Stomach (tissue), 4 donors: ENCODE data around the gene CLK1.

Experiments used
- POLR2A ChIP-seq, 4 donors: fragments of 450-650 bp; IDR thresholded peaks; one replicate each; pipeline ENCODE4 v1.6.1; 2016; ENCODE audit warnings: antibody characterized with exemption in 4 of 4, control low read depth in 2 of 4, mild to moderate bottlenecking in 1 of 4, moderate library complexity in 1 of 4
- POLR2AphosphoS5 ChIP-seq, 3 donors: sonication (generic); formaldehyde crosslinking; IDR thresholded peaks; one replicate each; pipeline ENCODE4 v1.6.1; 2016; ENCODE audit warnings: antibody characterized with exemption in 3 of 3
- TF ChIP-seq, protein P1 (sequence below), 7 experiments: fragments of 450-650 bp in 4 of 7; fragments of 200-600 bp in 3 of 7; sonication (generic) in 3 of 7; IDR thresholded peaks; one replicate each; pipeline ENCODE4 v1.5.1; 2016 to 2019; ENCODE audit warnings: antibody characterized with exemption in 7 of 7, control low read depth in 2 of 7, mild to moderate bottlenecking in 1 of 7

DNA sequence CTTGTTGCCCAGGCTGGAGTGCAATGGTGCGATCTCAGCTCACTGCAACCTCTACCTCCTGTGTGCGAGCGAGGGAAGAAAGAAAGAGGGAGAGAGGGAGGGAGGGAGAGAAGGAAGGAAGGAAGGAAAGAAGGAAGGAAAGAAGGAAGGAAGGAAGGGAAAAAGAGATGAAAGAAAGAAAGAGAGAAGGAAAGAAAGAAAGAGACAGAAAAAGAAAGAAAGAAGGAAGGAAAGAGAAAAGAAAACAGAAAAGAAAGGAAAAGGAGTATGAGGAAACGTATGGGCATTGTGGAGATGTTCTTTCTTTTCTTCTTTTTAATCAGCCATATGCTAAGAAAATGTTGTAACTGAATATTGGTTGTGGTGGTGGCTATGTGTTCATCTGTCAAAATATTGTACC is 16.5 kb downstream of the CLK1 start:
- TF ChIP-seq POLR2AphosphoS5 (IDR thresholded peaks at IDR 0.05) (no peak), POLR2A (IDR thresholded peaks at IDR 0.05) (no peak)
- TF ChIP-seq, protein P1, sequence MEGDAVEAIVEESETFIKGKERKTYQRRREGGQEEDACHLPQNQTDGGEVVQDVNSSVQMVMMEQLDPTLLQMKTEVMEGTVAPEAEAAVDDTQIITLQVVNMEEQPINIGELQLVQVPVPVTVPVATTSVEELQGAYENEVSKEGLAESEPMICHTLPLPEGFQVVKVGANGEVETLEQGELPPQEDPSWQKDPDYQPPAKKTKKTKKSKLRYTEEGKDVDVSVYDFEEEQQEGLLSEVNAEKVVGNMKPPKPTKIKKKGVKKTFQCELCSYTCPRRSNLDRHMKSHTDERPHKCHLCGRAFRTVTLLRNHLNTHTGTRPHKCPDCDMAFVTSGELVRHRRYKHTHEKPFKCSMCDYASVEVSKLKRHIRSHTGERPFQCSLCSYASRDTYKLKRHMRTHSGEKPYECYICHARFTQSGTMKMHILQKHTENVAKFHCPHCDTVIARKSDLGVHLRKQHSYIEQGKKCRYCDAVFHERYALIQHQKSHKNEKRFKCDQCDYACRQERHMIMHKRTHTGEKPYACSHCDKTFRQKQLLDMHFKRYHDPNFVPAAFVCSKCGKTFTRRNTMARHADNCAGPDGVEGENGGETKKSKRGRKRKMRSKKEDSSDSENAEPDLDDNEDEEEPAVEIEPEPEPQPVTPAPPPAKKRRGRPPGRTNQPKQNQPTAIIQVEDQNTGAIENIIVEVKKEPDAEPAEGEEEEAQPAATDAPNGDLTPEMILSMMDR (IDR thresholded peaks at IDR 0.05): no peak
